Subcutaneous adipose tissue (tissue), 4 donors: ENCODE measurements around the gene OR5B3. TPM values are rescaled to one million over a fixed set of nuclear protein-coding genes. Genes with fewer than 3 reads are reported as not detected.

Experiments
- total RNA-seq, 4 donors: library from RNA; depleted of rRNA; stranded (reverse); fragments of >200 nt; gene quantifications; one replicate each; pipeline ENCODE4 v1.1.0, GENCODE V29; 2016
- TF ChIP-seq, protein P1 (sequence below): fragments of 450-650 bp; IDR thresholded peaks from one replicate; pipeline ENCODE4 v1.5.1; 2016; ENCODE audit warnings: low read depth, mild to moderate bottlenecking, control low read depth, antibody characterized with exemption, moderate library complexity

Gene OR5B3
- total RNA-seq: not detected

DNA sequence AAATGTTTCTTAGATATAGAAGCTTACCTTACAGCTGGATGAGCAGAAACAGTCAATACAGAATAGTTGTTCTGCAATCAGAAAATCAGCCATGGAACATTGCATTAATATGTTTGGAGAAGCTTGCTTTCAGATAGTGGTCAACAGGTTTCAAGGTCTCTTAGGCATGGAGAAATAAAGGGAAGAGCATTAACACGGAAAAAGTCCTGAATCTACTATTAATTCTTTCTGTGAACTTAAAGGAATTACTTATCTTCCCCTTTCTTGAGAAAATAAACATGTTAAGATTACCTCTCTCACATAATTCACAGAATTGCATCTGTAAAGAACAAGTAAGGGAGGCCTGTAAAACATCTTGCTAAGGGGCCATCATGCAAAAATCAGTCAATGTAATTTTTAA, at the start of gene OR5B3:
Gene OR5B3, minus strand, starts transcription at position 101 of the 400 bp plus-strand sequence. CDS start 3,465 bp downstream, outside the sequence.
- TF ChIP-seq, protein P1, sequence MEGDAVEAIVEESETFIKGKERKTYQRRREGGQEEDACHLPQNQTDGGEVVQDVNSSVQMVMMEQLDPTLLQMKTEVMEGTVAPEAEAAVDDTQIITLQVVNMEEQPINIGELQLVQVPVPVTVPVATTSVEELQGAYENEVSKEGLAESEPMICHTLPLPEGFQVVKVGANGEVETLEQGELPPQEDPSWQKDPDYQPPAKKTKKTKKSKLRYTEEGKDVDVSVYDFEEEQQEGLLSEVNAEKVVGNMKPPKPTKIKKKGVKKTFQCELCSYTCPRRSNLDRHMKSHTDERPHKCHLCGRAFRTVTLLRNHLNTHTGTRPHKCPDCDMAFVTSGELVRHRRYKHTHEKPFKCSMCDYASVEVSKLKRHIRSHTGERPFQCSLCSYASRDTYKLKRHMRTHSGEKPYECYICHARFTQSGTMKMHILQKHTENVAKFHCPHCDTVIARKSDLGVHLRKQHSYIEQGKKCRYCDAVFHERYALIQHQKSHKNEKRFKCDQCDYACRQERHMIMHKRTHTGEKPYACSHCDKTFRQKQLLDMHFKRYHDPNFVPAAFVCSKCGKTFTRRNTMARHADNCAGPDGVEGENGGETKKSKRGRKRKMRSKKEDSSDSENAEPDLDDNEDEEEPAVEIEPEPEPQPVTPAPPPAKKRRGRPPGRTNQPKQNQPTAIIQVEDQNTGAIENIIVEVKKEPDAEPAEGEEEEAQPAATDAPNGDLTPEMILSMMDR: no peak

DNA sequence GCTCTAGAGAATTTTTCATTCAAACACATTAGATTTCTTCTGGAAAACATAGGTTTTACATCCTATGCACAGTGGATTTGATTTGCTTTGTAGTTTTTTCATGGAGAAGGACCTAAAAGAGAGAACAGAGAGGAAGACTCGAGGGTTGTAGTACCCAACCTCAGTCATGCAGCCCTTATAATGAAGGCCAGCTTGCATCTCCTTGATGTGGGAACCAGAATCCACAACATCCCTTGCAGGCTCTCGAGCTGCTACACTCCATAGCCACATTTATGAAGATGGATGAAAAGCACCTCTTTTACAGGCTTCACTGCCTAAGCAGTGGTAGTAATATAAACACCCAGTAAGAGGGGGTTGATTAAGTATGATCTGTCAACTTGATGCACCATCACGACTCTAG, 44.9 kb upstream of the OR5B3 start:
- TF ChIP-seq, protein P1: no peak

DNA sequence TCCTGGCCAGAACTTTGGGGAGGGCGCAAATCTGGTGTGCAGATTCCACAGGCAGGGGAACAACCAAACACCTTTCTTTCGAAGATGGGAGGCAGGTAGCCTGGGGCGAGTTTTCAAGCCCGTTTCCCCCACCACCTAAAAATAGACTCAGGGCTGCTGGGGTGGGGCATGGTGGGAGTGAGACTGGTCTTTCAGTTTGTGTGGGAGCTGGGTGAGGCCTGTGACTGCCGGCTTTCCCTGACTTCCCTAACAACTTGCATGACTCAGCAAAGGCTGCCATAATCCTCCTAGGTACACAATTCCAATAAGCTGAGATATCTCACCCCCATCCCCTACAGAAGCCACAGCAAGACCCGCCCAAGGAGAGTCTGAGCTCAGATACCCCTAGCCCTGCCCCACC, 39.6 kb upstream of the OR5B3 start:
- TF ChIP-seq, protein P1: no peak

DNA sequence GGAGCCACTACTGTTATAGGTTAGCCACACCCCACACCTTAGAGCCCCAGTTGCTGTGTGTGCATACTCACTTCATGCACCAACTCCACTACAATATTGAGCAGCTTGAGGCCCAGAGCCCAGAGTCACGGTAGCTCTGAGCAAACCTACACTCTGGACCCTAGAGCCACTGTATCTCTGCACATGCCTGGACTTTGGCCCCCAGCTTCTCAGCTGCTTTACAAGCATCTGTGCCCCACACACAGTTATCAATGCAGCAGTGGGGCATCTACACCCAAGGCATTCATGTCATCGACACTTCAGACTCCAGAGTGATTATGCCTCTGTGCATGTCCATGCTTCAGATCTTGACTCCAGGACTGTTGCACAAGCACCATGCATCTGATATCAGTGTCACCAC, 37.6 kb upstream of the OR5B3 start:
- TF ChIP-seq, protein P1: no peak

DNA sequence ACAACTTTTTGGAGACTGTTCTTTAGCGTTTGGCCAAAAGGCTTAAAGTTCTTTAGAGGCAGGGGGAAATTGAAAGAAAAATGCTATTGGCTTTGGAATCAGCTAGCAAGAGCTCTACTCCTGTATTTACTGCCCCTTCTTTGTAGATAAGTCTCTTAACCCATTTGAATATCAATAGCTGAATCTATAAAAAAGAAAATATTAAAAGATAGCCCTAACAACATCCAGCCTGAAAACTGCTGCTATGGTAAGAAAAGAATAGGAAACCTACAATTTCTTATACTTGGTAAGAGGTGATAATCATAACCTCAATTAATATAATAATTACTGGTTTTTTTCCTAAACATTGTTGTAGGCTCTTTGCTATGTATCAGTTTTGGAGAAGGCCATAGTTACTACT, 35.5 kb upstream of the OR5B3 start, which contains the start of gene OR5B12:
Gene OR5B12, minus strand, starts transcription at position 101 of the 400 bp plus-strand sequence. CDS start 2,085 bp downstream, outside the sequence.
- TF ChIP-seq, protein P1: no peak

DNA sequence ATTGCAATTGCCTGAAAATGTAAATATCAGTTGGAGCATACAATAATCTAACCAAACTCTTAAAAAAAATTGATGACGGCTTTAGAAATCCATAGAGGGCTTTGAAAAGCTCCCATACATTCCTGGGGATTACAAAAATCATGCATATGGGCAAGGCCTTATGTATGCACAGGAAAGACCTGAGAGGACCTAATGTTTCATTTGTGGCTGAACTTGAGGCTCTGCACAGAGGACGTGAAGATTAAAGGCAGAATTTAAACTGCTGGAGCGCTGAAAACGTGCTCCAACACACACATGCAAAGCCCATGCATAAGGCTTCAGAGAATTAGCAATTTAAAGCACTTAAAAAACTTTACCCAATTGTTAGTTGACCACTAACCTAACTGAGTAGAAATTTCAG, 31.8 kb upstream of the OR5B3 start:
- TF ChIP-seq, protein P1: no peak

DNA sequence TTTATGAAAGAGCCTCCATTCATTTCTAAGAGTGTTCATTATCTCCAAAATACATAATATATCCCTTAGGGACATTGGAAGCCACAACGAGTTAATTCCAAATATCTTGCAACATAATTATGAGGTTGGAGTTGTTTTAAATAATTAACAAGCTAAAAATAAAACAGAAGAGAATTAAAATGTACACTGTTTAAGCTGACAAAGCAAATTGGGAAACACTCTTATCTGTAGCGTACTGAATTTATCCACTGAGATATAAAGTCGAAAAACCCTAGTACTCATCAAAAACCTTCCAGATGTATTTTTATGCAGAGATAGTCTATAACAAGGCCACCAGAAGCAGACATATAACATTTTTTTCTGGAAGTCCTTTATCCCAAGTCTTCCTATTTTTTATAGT, 27.5 kb upstream of the OR5B3 start:
- TF ChIP-seq, protein P1: no peak
